ENCODE data around the gene ROBO1. TPM values are rescaled to one million over a fixed set of nuclear protein-coding genes. Genes with fewer than 3 reads are reported as not detected.

ROBO1 gene
- total RNA-seq, 2 experiments from 2014 or later, result 8.6 to 9.0 TPM

- H3K9me3 Mint-ChIP-seq, result peaks cover 1% of the 10 kb centered on the region
- CTCF ChIA-PET, result no interaction called here
- H3K27me3 Mint-ChIP-seq, result no peaks in the 10 kb centered on the region
Observed at GRCh38 chr3:79250746-79251145, 517.1 kb downstream of the ROBO1 start.

GRCh38 chr3:79249701-79250100, 518.1 kb downstream of the ROBO1 start:
- no peak overlapping the region for H3K27ac Mint-ChIP-seq
- H3K4me1 Mint-ChIP-seq (ENCODE audit: low read depth), result no peaks in the 10 kb centered on the region
- no peak overlapping the region for H3K4me3 Mint-ChIP-seq
- TF ChIP-seq CTCF (IDR thresholded peaks at IDR 0.05), result no peak
- H3K27me3 Mint-ChIP-seq, result no peaks in the 10 kb centered on the region
- H3K9me3 Mint-ChIP-seq, result peaks cover 1% of the 10 kb centered on the region
- H3K36me3 Mint-ChIP-seq (ENCODE audit: low read depth), result no peaks in the 10 kb centered on the region
- DNase-seq (no peak), ATAC-seq (no peak)
- intact Hi-C loops (cut with micrococcal nuclease), result no loop called here
- ChIA-PET CTCF (no interaction called here), POLR2A (no interaction called here)

More at GRCh38 chr3:79250746-79251145, 517.1 kb downstream of the ROBO1 start:
- TF ChIP-seq CTCF (IDR thresholded peaks at IDR 0.05), result no peak
- DNase-seq (no peak), ATAC-seq (no peak)
- POLR2A ChIA-PET, result no interaction called here
- no peaks in the 10 kb centered on the region for H3K4me1 Mint-ChIP-seq (ENCODE audit: low read depth)
- intact Hi-C loops (cut with micrococcal nuclease), result no loop called here
- no peak overlapping the region for H3K4me3 Mint-ChIP-seq
- H3K27ac Mint-ChIP-seq, result no peak overlapping the region
- H3K36me3 Mint-ChIP-seq (ENCODE audit: low read depth), result no peaks in the 10 kb centered on the region

GRCh38 chr3:79247725-79248043, 520.1 kb downstream of the ROBO1 start:
- DNase-seq (no peak), ATAC-seq (no peak)
- TF ChIP-seq CTCF (IDR thresholded peaks at IDR 0.05), result no peak
- Mint-ChIP-seq H3K36me3 (ENCODE audit: low read depth) (no peaks in the 10 kb centered on the region), H3K4me3 (no peak overlapping the region), H3K9me3 (peaks cover 3% of the 10 kb centered on the region), H3K27ac (no peak overlapping the region), H3K27me3 (no peaks in the 10 kb centered on the region), H3K4me1 (ENCODE audit: low read depth) (no peaks in the 10 kb centered on the region)
- ChIA-PET CTCF (no interaction called here), POLR2A (no interaction called here)
- intact Hi-C loops (cut with micrococcal nuclease), result no loop called here

- Mint-ChIP-seq H3K36me3 (ENCODE audit: low read depth) (no peaks in the 10 kb centered on the region), H3K9me3 (peaks cover 2% of the 10 kb centered on the region), H3K4me1 (ENCODE audit: low read depth) (no peaks in the 10 kb centered on the region), H3K27ac (no peak overlapping the region), H3K4me3 (no peak overlapping the region), H3K27me3 (no peaks in the 10 kb centered on the region)
- POLR2A ChIA-PET, result no interaction called here
- TF ChIP-seq CTCF (IDR thresholded peaks at IDR 0.05), result no peak
- CTCF ChIA-PET, result no interaction called here
- intact Hi-C loops (cut with micrococcal nuclease), result no loop called here
- DNase-seq (no peak), ATAC-seq (no peak)
Observed at GRCh38 chr3:79246875-79247724, 520.7 kb downstream of the ROBO1 start.

- no peaks in the 10 kb centered on the region for H3K4me1 Mint-ChIP-seq (ENCODE audit: low read depth)
- intact Hi-C loops (cut with micrococcal nuclease), result no loop called here
- ChIA-PET POLR2A (no interaction called here), CTCF (no interaction called here)
- ATAC-seq, result no peak
- H3K36me3 Mint-ChIP-seq (ENCODE audit: low read depth), result no peaks in the 10 kb centered on the region
- no peaks in the 10 kb centered on the region for H3K27me3 Mint-ChIP-seq
- peaks cover 2% of the 10 kb centered on the region for H3K9me3 Mint-ChIP-seq
- no peak overlapping the region for H3K27ac Mint-ChIP-seq
- DNase-seq, result no peak
- TF ChIP-seq CTCF (IDR thresholded peaks at IDR 0.05), result no peak
- no peak overlapping the region for H3K4me3 Mint-ChIP-seq
Observed at GRCh38 chr3:79245284-79246138, 522.3 kb downstream of the ROBO1 start.

Data from activated CD8-positive, alpha-beta T cell treated with anti-CD3 and anti-CD28 coated beads for 36 hours (primary cell).